HG02870 (cell line): Measurements from ENCODE around the gene AGTR1.
A peak's percentile ranks its signal among the peaks of the same experiment; 100 is the strongest.
"Not testable (repeated sequence)": the region's sequence is repeated elsewhere in the genome, so short reads cannot be mapped to it uniquely, and the experiment has no call there.

Source experiments
- ATAC-seq: cut with Tn5 transposase; IDR thresholded peaks from one replicate; pipeline ENCODE4 v1.9.1; 2021; ENCODE audit warnings: mild to moderate bottlenecking, moderate library complexity; ENCODE audit not compliant: unreplicated experiment

Gene AGTR1

DNA sequence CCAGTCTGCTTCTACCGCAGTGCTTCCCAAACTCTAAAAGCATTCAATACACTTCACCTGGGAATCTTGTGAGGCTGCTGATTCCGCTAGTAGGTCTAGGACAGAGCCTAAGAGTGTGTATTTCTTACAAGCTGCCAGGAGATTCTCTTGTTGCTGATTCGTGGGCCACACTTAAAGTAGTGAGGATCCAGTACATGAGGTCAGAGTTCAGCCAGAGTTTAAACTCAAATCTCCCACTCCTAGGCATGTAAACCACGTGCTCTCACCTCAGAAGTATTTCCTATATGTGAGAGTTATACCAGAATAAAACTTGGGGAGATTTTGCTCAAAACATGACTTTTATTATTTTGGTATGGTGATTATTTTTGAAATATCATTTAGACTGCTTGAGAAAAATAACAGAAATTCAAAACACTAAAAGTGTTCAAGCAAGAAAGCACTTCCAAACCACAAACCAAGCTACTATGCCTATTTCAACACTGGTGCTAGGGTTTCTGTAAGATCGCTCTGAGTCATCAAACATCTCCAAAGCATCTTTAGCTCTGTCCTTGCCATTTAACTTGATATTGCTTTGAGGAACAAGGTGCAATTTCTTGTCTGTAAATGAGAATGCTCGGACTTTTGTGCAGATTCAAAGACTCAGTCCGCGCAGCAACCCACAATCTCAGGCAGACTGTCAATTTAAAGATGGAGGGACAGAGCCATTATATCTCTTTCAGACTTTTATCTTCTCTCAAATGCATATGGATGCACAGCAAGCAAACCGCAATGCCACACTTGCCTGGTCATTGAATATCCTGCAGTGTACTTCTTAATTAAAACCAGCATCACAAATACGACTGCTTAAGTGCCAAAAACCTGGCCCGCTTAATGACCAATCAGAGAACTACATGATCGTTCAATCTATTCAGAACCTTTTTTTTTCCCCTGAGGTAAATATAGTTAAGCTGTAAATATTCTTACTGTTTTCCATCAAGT is 59.8 kb downstream of the AGTR1 start:
- peak; percentile 79 for ATAC-seq

DNA sequence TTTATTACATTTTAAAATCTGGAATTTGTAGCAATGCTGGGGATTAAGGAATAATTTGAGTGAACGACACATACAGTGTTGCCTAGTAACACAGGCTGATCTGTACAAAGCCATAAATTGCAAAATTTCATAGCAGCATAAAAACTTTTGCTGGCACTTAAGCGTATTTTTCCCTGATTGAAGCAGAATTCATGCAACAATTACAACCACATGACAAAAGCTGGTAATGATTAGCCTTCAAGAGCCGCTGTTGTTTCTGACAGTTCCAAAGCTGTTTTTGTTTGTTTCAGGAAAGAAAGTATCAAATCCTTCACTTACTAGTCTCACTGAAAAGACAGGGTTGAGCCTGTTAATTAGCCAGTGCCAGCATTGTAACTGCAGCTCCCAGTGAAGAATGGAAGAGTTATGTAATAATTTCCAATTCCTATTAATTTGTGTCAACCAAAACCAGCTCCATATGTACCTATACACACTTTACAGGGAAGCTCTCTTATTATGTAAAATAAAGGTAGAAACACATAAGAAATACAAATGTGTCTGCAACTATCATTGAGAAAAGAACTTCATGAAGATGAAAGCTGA is 60.7 kb downstream of the AGTR1 start:
- ATAC-seq = no peak

- ATAC-seq = no peak
These were observed 61.7 kb downstream of the AGTR1 start for GRCh38 chr3:148759430-148759829.

DNA sequence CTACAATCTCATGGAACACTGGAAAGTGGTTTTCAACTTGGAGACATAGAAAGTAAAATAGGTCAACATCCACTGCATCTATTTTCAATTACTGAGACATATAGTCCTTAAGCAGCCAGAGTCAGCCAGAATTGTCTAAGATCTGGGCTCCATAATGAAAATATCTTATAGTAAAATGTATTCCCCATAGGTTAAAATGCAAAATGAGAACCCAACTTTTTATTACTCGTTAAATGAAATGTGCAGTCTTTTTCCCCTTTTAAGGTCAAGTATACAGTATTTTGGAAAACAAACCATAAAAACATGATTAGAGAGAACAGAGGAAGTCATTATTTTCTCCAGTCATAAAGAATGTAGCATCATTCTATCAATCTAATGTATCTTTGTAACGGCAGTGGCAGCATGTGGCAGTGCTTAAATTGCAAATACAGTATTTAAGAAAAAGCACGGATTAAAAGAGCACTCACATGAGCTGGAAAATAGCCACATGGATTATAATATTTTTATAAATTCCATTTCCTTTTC is 65.5 kb downstream of the AGTR1 start:
- no peak for ATAC-seq

DNA sequence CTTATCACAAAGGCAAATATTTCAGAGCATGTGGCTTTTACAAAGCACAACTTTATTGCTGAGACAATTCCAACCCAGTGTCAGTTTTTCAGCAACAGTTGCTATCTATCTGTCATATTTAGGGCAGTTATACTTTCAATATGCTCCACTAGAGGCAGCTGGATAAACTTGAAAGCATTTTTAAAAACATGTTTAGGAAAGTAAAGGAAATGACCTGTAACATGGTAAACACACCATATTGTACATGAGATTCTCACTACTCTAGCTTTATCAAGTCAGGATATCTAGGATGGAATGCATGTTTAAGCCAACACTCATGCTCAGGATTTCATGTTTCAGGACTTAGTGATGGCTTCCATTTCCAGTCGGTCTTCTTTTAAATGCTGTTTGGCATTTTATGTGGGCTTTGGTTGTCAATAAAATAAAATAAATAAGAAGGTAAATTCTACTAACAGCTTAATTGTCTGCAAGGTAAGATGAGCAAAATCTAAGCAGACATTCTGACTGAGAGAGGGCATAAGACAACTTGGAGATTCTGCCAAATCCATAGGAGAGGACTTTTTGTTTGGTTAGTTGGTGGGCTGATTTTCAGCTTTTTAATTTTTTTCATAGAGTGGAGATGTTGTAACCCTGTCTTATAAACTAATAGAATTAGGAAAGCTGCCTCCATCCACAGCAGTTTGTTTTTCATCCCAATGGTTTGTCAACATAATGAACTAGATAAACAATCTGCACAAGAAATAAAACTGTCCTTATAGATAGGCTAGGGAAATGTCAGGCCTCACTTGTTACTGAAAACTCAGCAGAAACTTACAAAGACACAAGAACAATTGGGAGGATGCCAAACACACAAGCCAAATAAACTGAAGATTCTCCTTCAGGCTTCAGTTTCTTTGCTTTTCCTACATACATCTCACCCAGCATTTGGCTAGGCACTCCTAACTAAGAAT is 66.6 kb downstream of the AGTR1 start:
- ATAC-seq = no peak

- no peak for ATAC-seq
These were observed 74.7 kb downstream of the AGTR1 start for GRCh38 chr3:148772361-148772760.

- ATAC-seq = no peak
These were observed 75.1 kb downstream of the AGTR1 start for GRCh38 chr3:148772835-148773234.

GRCh38 chr3:148773805-148774204 is 76.1 kb downstream of the AGTR1 start:
- no peak for ATAC-seq

- ATAC-seq = no peak
These were observed 81.2 kb downstream of the AGTR1 start for GRCh38 chr3:148778926-148779325.

GRCh38 chr3:148785026-148785425 is 87.3 kb downstream of the AGTR1 start:
- not testable (repeated sequence) for ATAC-seq

DNA sequence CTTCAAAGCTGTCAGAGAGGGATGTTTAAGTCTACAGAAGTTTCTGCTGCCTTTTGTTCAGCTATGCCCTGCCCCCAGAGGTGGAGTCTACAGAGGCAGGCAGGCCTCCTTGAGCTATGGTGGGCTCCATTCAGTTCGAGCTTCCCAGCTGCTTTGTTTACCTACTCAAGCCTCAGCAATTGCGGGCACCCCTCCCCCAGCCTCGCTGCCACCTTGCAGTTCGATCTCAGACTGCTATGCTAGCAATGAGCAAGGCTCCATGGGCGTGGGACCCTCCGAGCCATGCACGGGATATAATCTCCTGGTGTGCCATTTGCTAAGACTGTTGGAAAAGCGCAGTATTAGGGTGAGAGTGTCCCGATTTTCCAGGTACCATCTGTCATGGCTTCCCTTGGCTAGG is 88.5 kb downstream of the AGTR1 start:
- not testable (repeated sequence) for ATAC-seq

GRCh38 chr3:148789146-148789545 is 91.4 kb downstream of the AGTR1 start:
- ATAC-seq = no peak

- no peak for ATAC-seq
These were observed 92.2 kb downstream of the AGTR1 start for GRCh38 chr3:148789906-148790305.

- no peak for ATAC-seq
These were observed 92.7 kb downstream of the AGTR1 start for GRCh38 chr3:148790370-148790769.

GRCh38 chr3:148790851-148791735 is 93.4 kb downstream of the AGTR1 start:
- no peak for ATAC-seq

GRCh38 chr3:148791920-148792319 is 94.2 kb downstream of the AGTR1 start:
- no peak for ATAC-seq

GRCh38 chr3:148792516-148792915 is 94.8 kb downstream of the AGTR1 start:
- ATAC-seq = no peak
